Gastroesophageal sphincter (tissue), 4 donors: ENCODE data around the gene SLC66A2. TPM values are rescaled to one million over a fixed set of nuclear protein-coding genes. Genes with fewer than 3 reads are reported as not detected.

ENCODE experiments used
- ATAC-seq: fragments of 150-250 bp; one replicate; pipeline ENCODE4 v1.9.1; 2016; ENCODE audit warnings: mild to moderate bottlenecking, moderate library complexity
- H3K27ac ChIP-seq, 4 donors: fragments of 200-600 bp; sonication (generic) in 3 of 4; 1 replicate in 3 of 4; 2 replicates in 1 of 4; pipeline ENCODE4 v1.5.1; 2016 to 2019
- H3K27me3 ChIP-seq: fragments of 200-600 bp; sonication (generic); one replicate; pipeline ENCODE4 v1.5.1; 2019
- H3K36me3 ChIP-seq, 2 donors: fragments of 200-600 bp; sonication (generic); one replicate each; pipeline ENCODE4 v1.5.1; 2019; ENCODE audit warnings: control low read depth in 1 of 2
- H3K4me1 ChIP-seq, 3 donors: fragments of 200-600 bp; sonication (generic); 1 replicate in 2 of 3; 2 replicates in 1 of 3; pipeline ENCODE4 v1.5.1; 2016 to 2019; ENCODE audit warnings: control low read depth in 2 of 3
- H3K4me3 ChIP-seq, 2 donors: fragments of 200-600 bp; sonication (generic); one replicate each; pipeline ENCODE4 v1.5.1; 2019; ENCODE audit warnings: mild to moderate bottlenecking in 1 of 2, moderate library complexity in 1 of 2
- H3K9me3 ChIP-seq, 3 donors: fragments of 200-600 bp; sonication (generic); one replicate each; pipeline ENCODE4 v1.5.1; 2017 to 2019; ENCODE audit warnings: control low read depth in 2 of 3
- CTCF ChIP-seq, 4 experiments: fragments of 200-600 bp in 2 of 4; fragments of 450-650 bp in 2 of 4; sonication (generic) in 1 of 4; IDR thresholded peaks; one replicate each; pipeline ENCODE4 v1.5.1; 2017 to 2019; ENCODE audit warnings: antibody characterized with exemption in 4 of 4, mild to moderate bottlenecking in 2 of 4, moderate library complexity in 2 of 4
- EP300 ChIP-seq: sonication (generic); formaldehyde crosslinking; IDR thresholded peaks from one replicate; pipeline ENCODE4 v1.6.1; 2017; ENCODE audit warnings: antibody characterized with exemption, mild to moderate bottlenecking
- POLR2A ChIP-seq, 2 donors: fragments of 450-650 bp; IDR thresholded peaks; one replicate each; pipeline ENCODE4 v1.6.1; 2017; ENCODE audit warnings: antibody characterized with exemption in 2 of 2, mild to moderate bottlenecking in 2 of 2, moderate library complexity in 1 of 2
- POLR2AphosphoS5 ChIP-seq: sonication (generic); formaldehyde crosslinking; IDR thresholded peaks from one replicate; pipeline ENCODE4 v1.6.1; 2017; ENCODE audit warnings: antibody characterized with exemption
- WGBS, 2 donors: methylation state at CpG; one replicate each; pipeline ENCODE4 v1.1.5; 2018; ENCODE audit warnings: low coverage in 1 of 2; 5-methylcytosine and 5-hydroxymethylcytosine counted together
- total RNA-seq, 4 donors: library from RNA; depleted of rRNA; stranded (reverse); fragments of >200 nt; gene quantifications; one replicate each; pipeline ENCODE4 v1.1.0, GENCODE V29; 2016

SLC66A2 gene
- total RNA-seq, 4 donors from 2014 or later, result 32.2 to 42.6 (median 35.6) TPM

- ATAC-seq, result no peak
- Histone ChIP-seq H3K27me3 (no peaks in the 10 kb centered on the region), H3K27ac (no peak overlapping the region), H3K4me3 (no peak overlapping the region), H3K4me1 (peaks cover 0 to 26% (median 16%) of the 10 kb centered on the region in 3 donors), H3K36me3 (peaks cover 0 to 4% of the 10 kb centered on the region in 2 donors), H3K9me3 (no peaks in the 10 kb centered on the region)
- 72 to 92% methylated on average over 6 of the region's 10 CpGs for WGBS, 2 donors
- TF ChIP-seq EP300, result no peak
- TF ChIP-seq POLR2A (IDR thresholded peaks at IDR 0.05), result no peak
- no peak for TF ChIP-seq CTCF (IDR thresholded peaks at IDR 0.05)
- TF ChIP-seq POLR2AphosphoS5, result no peak
Measured at GRCh38 chr18:79953971-79954651, 2.7 kb upstream of the SLC66A2 start.

GRCh38 chr18:79952996-79953559 lies 1.6 kb upstream of the SLC66A2 start:
- peaks cover 0 to 13% of the 10 kb centered on the region in 2 donors for H3K36me3 ChIP-seq
- no peak overlapping the region for H3K27ac ChIP-seq
- TF ChIP-seq EP300 (no peak), POLR2AphosphoS5 (no peak), POLR2A (IDR thresholded peaks at IDR 0.05) (no peak), CTCF (IDR thresholded peaks at IDR 0.05) (no peak)
- H3K4me1 ChIP-seq, result peaks cover 0 to 37% (median 21%) of the 10 kb centered on the region in 3 donors
- no peak for ATAC-seq
- no peak overlapping the region for H3K4me3 ChIP-seq
- WGBS, 2 donors, result 87 to 100% methylated on average over 1 to 6 of the region's 24 CpGs
- H3K9me3 ChIP-seq, result no peaks in the 10 kb centered on the region
- no peaks in the 10 kb centered on the region for H3K27me3 ChIP-seq

GRCh38 chr18:79952456-79952995 lies 1.1 kb upstream of the SLC66A2 start:
- Histone ChIP-seq H3K4me3 (peak overlapping the region; percentile 96 to 99), H3K36me3 (peaks cover 0 to 19% of the 10 kb centered on the region in 2 donors), H3K4me1 (peaks cover 0 to 42% (median 21%) of the 10 kb centered on the region in 3 donors), H3K27me3 (no peaks in the 10 kb centered on the region), H3K9me3 (no peaks in the 10 kb centered on the region), H3K27ac (peak overlapping the region in 1 of 4 donors; percentile 94)
- TF ChIP-seq POLR2A (IDR thresholded peaks at IDR 0.05) (no peak), POLR2AphosphoS5 (no peak), CTCF (IDR thresholded peaks at IDR 0.05) (no peak), EP300 (no peak)
- no peak for ATAC-seq
- WGBS, 2 donors, result 37% methylated on average over 26 of the region's 43 CpGs; no CpG with 5 or more reads in 1 of the 2 donors

GRCh38 chr18:79950515-79951341 lies 725 bp downstream of the SLC66A2 start:
- H3K4me1 ChIP-seq, result peaks cover 0 to 58% (median 21%) of the 10 kb centered on the region in 3 donors
- TF ChIP-seq CTCF (IDR thresholded peaks at IDR 0.05) (no peak), EP300 (no peak)
- H3K36me3 ChIP-seq, result peaks cover 0 to 30% of the 10 kb centered on the region in 2 donors
- ATAC-seq, result peak; percentile 50
- H3K27ac ChIP-seq, result peak overlapping the region; percentile 60 to 94 (median 86)
- no peaks in the 10 kb centered on the region for H3K9me3 ChIP-seq
- 20% methylated on average over 1 of the region's 81 CpGs; no CpG with 5 or more reads in 1 of the 2 donors for WGBS, 2 donors
- no peaks in the 10 kb centered on the region for H3K27me3 ChIP-seq
- H3K4me3 ChIP-seq, result peak overlapping the region; percentile 96 to 99
